GM20431 (cell line): ENCODE measurements around the gene ANK3.

ENCODE experiments used
- in situ Hi-C: fragments of 300-500 bp; cut with MseI, MboI; formaldehyde crosslinking; loops from one replicate; pipeline ENCODE4 v1.15.0; 2020; ENCODE audit warnings: low sequenced_read_pairs; ENCODE audit not compliant: unreplicated experiment

The ANK3 gene

GRCh38 chr10:60414877-60415585 is 25.4 kb upstream of the ANK3 start:
- in situ Hi-C loops: no loop called here

GRCh38 chr10:60414111-60414510 is 24.4 kb upstream of the ANK3 start:
- in situ Hi-C loops: no loop called here

GRCh38 chr10:60413306-60414012 is 23.8 kb upstream of the ANK3 start:
- in situ Hi-C loops: no loop called here

- in situ Hi-C loops: no loop called here
These were observed 21.3 kb upstream of the ANK3 start for GRCh38 chr10:60410970-60411369.

GRCh38 chr10:60409202-60409601 is 19.5 kb upstream of the ANK3 start:
- in situ Hi-C loops: no loop called here

GRCh38 chr10:60406182-60406581 is 16.5 kb upstream of the ANK3 start:
- in situ Hi-C loops: no loop called here

- in situ Hi-C loops: no loop called here
These were observed 15.5 kb upstream of the ANK3 start for GRCh38 chr10:60405172-60405571.

GRCh38 chr10:60403168-60403873 is 13.6 kb upstream of the ANK3 start:
- in situ Hi-C loops: no loop called here

GRCh38 chr10:60400366-60400765 is 10.7 kb upstream of the ANK3 start:
- in situ Hi-C loops: no loop called here

- in situ Hi-C loops: no loop called here
These were observed 9.7 kb upstream of the ANK3 start for GRCh38 chr10:60399328-60399727.

- in situ Hi-C loops: no loop called here
These were observed 8.1 kb upstream of the ANK3 start for GRCh38 chr10:60397792-60398191.

- in situ Hi-C loops: no loop called here
These were observed 7.1 kb upstream of the ANK3 start for GRCh38 chr10:60396766-60397165.

GRCh38 chr10:60395711-60396110 is 6.0 kb upstream of the ANK3 start:
- in situ Hi-C loops: no loop called here

GRCh38 chr10:60394446-60394845 is 4.8 kb upstream of the ANK3 start:
- in situ Hi-C loops: no loop called here

GRCh38 chr10:60390224-60390626 is 550 bp upstream of the ANK3 start:
- in situ Hi-C loops: no loop called here

- in situ Hi-C loops: no loop called here
These were observed 870 bp downstream of the ANK3 start for GRCh38 chr10:60388709-60389301.

- in situ Hi-C loops: no loop called here
These were observed 1.5 kb downstream of the ANK3 start for GRCh38 chr10:60388116-60388625.

- in situ Hi-C loops: no loop called here
These were observed 2.1 kb downstream of the ANK3 start for GRCh38 chr10:60387531-60387930.

GRCh38 chr10:60385399-60385738 is 4.3 kb downstream of the ANK3 start:
- in situ Hi-C loops: no loop called here

GRCh38 chr10:60384708-60385398 is 4.8 kb downstream of the ANK3 start:
- in situ Hi-C loops: no loop called here
